Endothelial cell of umbilical vein (primary cell): Measurements from ENCODE around the gene RBMS3. TPM values are rescaled to one million over a fixed set of nuclear protein-coding genes. Genes with fewer than 3 reads are reported as not detected.

Experiments
- BruUV-seq: library from RNA; stranded (reverse); fragments of 400-500 nt; replicated peaks from 2 replicates; lab custom pipeline; 2021; lab: Mats Ljungman, UMichigan
- CTCF ChIA-PET: fragments of 300-600, 350-600 bp; sonication (Branson Sonifier 250); formaldehyde crosslinking; loops from one replicate; lab custom pipeline; 2021; ENCODE audit warnings: antibody characterized with exemption, inconsistent platforms; lab: Charles Lee
- POLR2A ChIA-PET: fragments of 300-600, 350-600 bp; sonication (Branson Sonifier 250); formaldehyde crosslinking; loops from one replicate; lab custom pipeline; 2021; ENCODE audit warnings: antibody characterized with exemption, inconsistent platforms; lab: Charles Lee
- DNase-seq: peaks from one replicate; pipeline ENCODE4 v3.0.0-alpha.2; 2011; ENCODE audit warnings: low read depth, low spot score
- FAIRE-seq: peaks from 2 replicates; lab custom pipeline; 2011; peaks lifted over from hg19 to GRCh38; lab: Jason Lieb, UNC
- H2AFZ ChIP-seq: 2 replicates; pipeline ENCODE4 v1.6.0; 2012; ENCODE audit warnings: low read depth, low read length, control low read depth, inconsistent platforms
- H3K27ac ChIP-seq: 2 replicates; pipeline ENCODE4 v1.5.1; 2011; ENCODE audit warnings: low read depth, mild to moderate bottlenecking, control low read depth, low read length, moderate library complexity; ENCODE audit not compliant: insufficient read depth
- H3K27me3 ChIP-seq, 2 experiments: 2 replicates each; pipeline versions ENCODE4 v1.6.0 to v1.6.1; 2011; ENCODE audit warnings: low read length in 2 of 2, mixed read lengths in 1 of 2; ENCODE audit not compliant: control insufficient read depth in 2 of 2, insufficient read depth in 2 of 2
- H3K36me3 ChIP-seq, 2 experiments: 2 replicates in 1 of 2; 3 replicates in 1 of 2; pipeline ENCODE4 v1.5.1; 2011; ENCODE audit warnings: low read length in 2 of 2, mild to moderate bottlenecking in 1 of 2, moderate library complexity in 1 of 2; ENCODE audit not compliant: control insufficient read depth in 2 of 2, insufficient read depth in 2 of 2; ENCODE audit errors: extremely low read depth in 1 of 2
- H3K4me1 ChIP-seq: 3 replicates; pipeline ENCODE4 v1.5.1; 2011; ENCODE audit warnings: mild to moderate bottlenecking, low read length; ENCODE audit not compliant: control insufficient read depth, insufficient read depth; ENCODE audit errors: extremely low read depth
- H3K4me2 ChIP-seq: 2 replicates; pipeline ENCODE4 v1.6.1; 2011; ENCODE audit warnings: low read length, control low read depth, mixed read lengths; ENCODE audit not compliant: insufficient read depth
- H3K4me3 ChIP-seq, 3 experiments: fragments of 200-600 bp in 1 of 3; sonication (generic), shearing (Covaris generic) in 1 of 3; replicated peaks in 1 of 3; 2 replicates each; pipeline ENCODE4 v1.5.1; 2011 to 2016; ENCODE audit warnings: control low read depth in 3 of 3, low read length in 3 of 3, mild to moderate bottlenecking in 2 of 3, inconsistent platforms in 1 of 3, low read depth in 1 of 3, moderate library complexity in 1 of 3; ENCODE audit not compliant: insufficient read depth in 1 of 3
- H3K79me2 ChIP-seq: 2 replicates; pipeline ENCODE4 v1.6.0; 2012; ENCODE audit warnings: low read length, inconsistent platforms; ENCODE audit not compliant: control insufficient read depth, insufficient read depth
- H3K9ac ChIP-seq: replicated peaks from 2 replicates; pipeline ENCODE3; 2011; ENCODE audit warnings: low read length, control low read depth; ENCODE audit not compliant: insufficient read depth; ENCODE audit errors: extremely low read depth
- H3K9me1 ChIP-seq: replicated peaks from 3 replicates; pipeline ENCODE4 v1.6.0; 2011; ENCODE audit warnings: mild to moderate bottlenecking, low read length; ENCODE audit not compliant: control insufficient read depth, insufficient read depth; ENCODE audit errors: extremely low read depth
- H3K9me3 ChIP-seq: replicated peaks from 2 replicates; pipeline ENCODE4 v1.5.1; 2012; ENCODE audit warnings: low read length, inconsistent platforms; ENCODE audit not compliant: control insufficient read depth, insufficient read depth
- H4K20me1 ChIP-seq: replicated peaks from 2 replicates; pipeline ENCODE3; 2011; ENCODE audit warnings: mild to moderate bottlenecking, low read length; ENCODE audit not compliant: control insufficient read depth, insufficient read depth; ENCODE audit errors: extremely low read depth
- CTCF ChIP-seq, 2 donors: IDR thresholded peaks; 1 replicate in 1 of 2; 2 replicates in 1 of 2; pipeline ENCODE4 v1.5.1; 2011; ENCODE audit warnings: low read length in 2 of 2, mild to moderate bottlenecking in 2 of 2, moderate library complexity in 2 of 2, control low read depth in 1 of 2, inconsistent platforms in 1 of 2, low read depth in 1 of 2; ENCODE audit not compliant: insufficient read depth in 1 of 2; ENCODE audit errors: extremely low read depth in 1 of 2
- EZH2 ChIP-seq: IDR thresholded peaks from 2 replicates; pipeline ENCODE4 v1.6.1; 2012; ENCODE audit warnings: borderline replicate concordance, low read depth, mild to moderate bottlenecking, moderate library complexity, low read length, inconsistent platforms; ENCODE audit not compliant: severe bottlenecking
- FOS ChIP-seq: IDR thresholded peaks from 2 replicates; pipeline ENCODE4 v1.6.1; 2011; ENCODE audit warnings: mild to moderate bottlenecking, low read length, moderate library complexity, borderline replicate concordance; ENCODE audit not compliant: insufficient read depth
- GATA2 ChIP-seq: IDR thresholded peaks from 2 replicates; pipeline ENCODE4 v1.7.0; 2011; ENCODE audit warnings: low read depth, mild to moderate bottlenecking, moderate library complexity, mixed read lengths, low read length; ENCODE audit not compliant: insufficient read length, insufficient read depth
- MYC ChIP-seq: IDR thresholded peaks from one replicate; pipeline ENCODE4 v1.6.1; 2011; ENCODE audit warnings: mild to moderate bottlenecking, low read depth, low read length
- POLR2AphosphoS5 ChIP-seq: IDR thresholded peaks from 2 replicates; pipeline ENCODE4 v1.6.1; 2012; ENCODE audit warnings: low read depth, mild to moderate bottlenecking, control low read depth, low read length, moderate library complexity; ENCODE audit not compliant: insufficient read depth
- dilution Hi-C: fragments of 300-500 bp; cut with MboI; formaldehyde crosslinking; loops from one replicate; pipeline ENCODE4 v1.15.0; 2019; ENCODE audit warnings: low sequenced_read_pairs; ENCODE audit not compliant: extremely low pct_ligation_motif_present
- intact Hi-C: fragments of 100-400 bp; cut with micrococcal nuclease; formaldehyde crosslinking; loops from one replicate; pipeline ENCODE4 v1.10.0; 2022
- polyA plus RNA-seq, 4 experiments: library from polyadenylated mRNA; depleted of rRNA in 3 of 4; stranded (reverse) in 3 of 4; unstranded in 1 of 4; fragments of >200 nt; gene quantifications; 2 replicates each; pipeline versions ENCODE4 v1.2.1 to v1.2.3, GENCODE V29; 2011 to 2012; ENCODE audit warnings: missing spikeins in 1 of 4
- total RNA-seq: library from RNA; stranded (reverse); gene quantifications from 2 replicates; pipeline ENCODE4 v1.2.3, GENCODE V29; 2021
- TF ChIP-seq, protein P1 (sequence below): IDR thresholded peaks from 2 replicates; pipeline ENCODE4 v1.6.1; 2011; ENCODE audit not compliant: insufficient read depth, insufficient read length

The RBMS3 gene
- total and polyA plus RNA-seq, 2 donors (not counting 3 experiments of a cell fraction or from before 2014, with no cell fraction given): 13.6 to 42.3 TPM

- TF ChIP-seq FOS (no peak), CTCF (IDR thresholded peaks at IDR 0.05; ENCODE audit: extremely low read depth in 1 of 2, insufficient read depth in 1 of 2, low read depth in 1 of 2, low read length in 2 of 2) (no peak)
- Histone ChIP-seq H2AFZ (no peak overlapping the region), H3K4me2 (no peak overlapping the region), H3K9me1 (no peaks in the 10 kb centered on the region), H3K27me3 (no peaks in the 10 kb centered on the region), H3K79me2 (no peaks in the 10 kb centered on the region), H4K20me1 (no peaks in the 10 kb centered on the region), H3K4me1 (peaks cover 7% of the 10 kb centered on the region), H3K9ac (no peak overlapping the region), H3K36me3 (no peaks in the 10 kb centered on the region), H3K4me3 (no peak overlapping the region), H3K9me3 (no peaks in the 10 kb centered on the region), H3K27ac (no peak overlapping the region)
- intact Hi-C loops: no loop called here
- ChIA-PET POLR2A (no interaction called here), CTCF (interaction anchor here (1.5 kb wide), 1 partner anchor 33 kb away, joined by 4 read pairs; no protein-coding TSS in a partner anchor)
- DNase-seq (no peak), FAIRE-seq (no peak)
- no TSS peak for BruUV-seq
- dilution Hi-C loops: no loop called here
These were observed 277.0 kb downstream of the RBMS3 start for GRCh38 chr3:29557825-29558224.

DNA sequence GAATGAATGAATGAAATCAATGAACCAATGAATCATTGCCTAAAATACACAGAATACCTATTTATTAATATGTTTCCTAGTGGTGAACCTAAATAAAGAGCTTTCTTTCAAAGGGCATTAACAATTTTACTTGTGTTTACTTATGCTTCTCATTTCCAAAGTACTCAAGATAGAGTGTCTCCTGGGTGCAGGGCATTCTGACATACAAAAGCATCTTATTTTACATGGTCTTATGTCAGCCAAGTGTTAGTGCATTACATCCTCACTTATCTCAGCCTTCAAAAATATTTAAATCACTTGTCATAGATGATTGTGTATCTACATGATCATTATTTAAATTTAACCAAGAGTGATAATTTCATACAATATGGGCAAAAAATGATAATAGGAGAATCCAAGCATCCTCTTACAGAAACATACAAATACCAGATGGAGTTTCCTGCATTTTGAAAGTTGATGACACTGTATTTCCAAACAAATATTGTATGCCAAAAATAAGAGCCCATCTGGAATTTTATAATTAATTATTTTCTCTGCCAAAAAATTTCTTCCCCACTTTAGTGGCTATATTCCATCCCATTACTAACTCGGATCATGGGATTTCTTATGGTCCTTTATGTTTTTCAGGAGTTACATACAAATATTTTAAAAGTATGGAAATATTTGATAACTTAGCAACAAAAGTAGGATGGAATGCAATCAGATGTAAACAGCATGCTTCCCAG lies 279.0 kb downstream of the RBMS3 start:
- dilution Hi-C loops (no loop called here), intact Hi-C loops (no loop called here)
- no peaks in the 10 kb centered on the region for H4K20me1 ChIP-seq
- no peaks in the 10 kb centered on the region for H3K27me3 ChIP-seq
- no peaks in the 10 kb centered on the region for H3K36me3 ChIP-seq
- BruUV-seq: no TSS peak
- no peak overlapping the region for H2AFZ ChIP-seq
- H3K4me3 ChIP-seq: no peak overlapping the region
- no peak for DNase-seq
- H3K9me3 ChIP-seq: no peaks in the 10 kb centered on the region
- H3K9ac ChIP-seq: no peak overlapping the region
- no peaks in the 10 kb centered on the region for H3K79me2 ChIP-seq
- CTCF ChIA-PET: no interaction called here
- TF ChIP-seq MYC (no peak), POLR2AphosphoS5 (no peak), GATA2 (no peak), EZH2 (no peak), CTCF (IDR thresholded peaks at IDR 0.05; ENCODE audit: extremely low read depth in 1 of 2, insufficient read depth in 1 of 2, low read depth in 1 of 2, low read length in 2 of 2) (no peak)
- TF ChIP-seq, protein P1, sequence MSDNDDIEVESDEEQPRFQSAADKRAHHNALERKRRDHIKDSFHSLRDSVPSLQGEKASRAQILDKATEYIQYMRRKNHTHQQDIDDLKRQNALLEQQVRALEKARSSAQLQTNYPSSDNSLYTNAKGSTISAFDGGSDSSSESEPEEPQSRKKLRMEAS: no peak
- POLR2A ChIA-PET: no interaction called here
- no peaks in the 10 kb centered on the region for H3K9me1 ChIP-seq
- H3K4me2 ChIP-seq: no peak overlapping the region
- H3K27ac ChIP-seq: no peak overlapping the region
- H3K4me1 ChIP-seq: no peaks in the 10 kb centered on the region
- no peak for FAIRE-seq
